Amygdala (tissue), 56 donors: ENCODE measurements around the gene APEH.

Source experiments
- DNase-seq, 56 donors: peaks; one replicate each; lab custom pipeline; 2025; lab: John Stamatoyannopoulos, UW

APEH gene

GRCh38 chr3:49673715-49674496 is at the start of gene APEH:
TSS of gene APEH (plus strand) at chr3:49674351. CDS start at chr3:49674402, 51 bp downstream.
- DNase-seq, result no peak

GRCh38 chr3:49625071-49625470 is 49.1 kb upstream of the APEH start:
- no peak for DNase-seq

GRCh38 chr3:49626101-49626581 is 48.0 kb upstream of the APEH start:
- peak in 23 of 56 donors; percentile 10 to 77 (median 43) for DNase-seq

- no peak for DNase-seq
Measured at GRCh38 chr3:49626796-49627195, 47.4 kb upstream of the APEH start.

- DNase-seq, result no peak
Measured at GRCh38 chr3:49627634-49628033, 46.5 kb upstream of the APEH start.

GRCh38 chr3:49628249-49628648 is 45.9 kb upstream of the APEH start:
- DNase-seq, result no peak

GRCh38 chr3:49629451-49629850 is 44.7 kb upstream of the APEH start:
- no peak for DNase-seq

GRCh38 chr3:49629866-49630265 is 44.3 kb upstream of the APEH start:
- peak in 19 of 56 donors; percentile 7 to 58 (median 35) for DNase-seq

- DNase-seq, result no peak
Measured at GRCh38 chr3:49630784-49631183, 43.4 kb upstream of the APEH start.

GRCh38 chr3:49634736-49635135 is 39.4 kb upstream of the APEH start:
- no peak for DNase-seq

- DNase-seq, result peak in 8 of 56 donors; percentile 12 to 56 (median 38)
Measured at GRCh38 chr3:49636883-49637609, 37.1 kb upstream of the APEH start.

- DNase-seq, result peak in 26 of 56 donors; percentile 15 to 75 (median 35)
Measured at GRCh38 chr3:49638445-49638844, 35.7 kb upstream of the APEH start.

GRCh38 chr3:49639551-49639950 is 34.6 kb upstream of the APEH start:
- DNase-seq, result no peak

GRCh38 chr3:49641292-49641691 is 32.9 kb upstream of the APEH start:
- no peak for DNase-seq

- no peak for DNase-seq
Measured at GRCh38 chr3:49641921-49642707, 32.0 kb upstream of the APEH start.

GRCh38 chr3:49642708-49643145 is 31.4 kb upstream of the APEH start:
- DNase-seq, result no peak

GRCh38 chr3:49644684-49645083 is 29.5 kb upstream of the APEH start:
- DNase-seq, result no peak

GRCh38 chr3:49646236-49646635 is 27.9 kb upstream of the APEH start:
- no peak for DNase-seq

- DNase-seq, result no peak
Measured at GRCh38 chr3:49647741-49648140, 26.4 kb upstream of the APEH start.

GRCh38 chr3:49648354-49649019 is 25.7 kb upstream of the APEH start:
- no peak for DNase-seq
